Left ventricle myocardium inferior (tissue), 1 donor: ENCODE data around the gene BPI. TPM values are rescaled to one million over a fixed set of nuclear protein-coding genes. Genes with fewer than 3 reads are reported as not detected.

Experiments
- DNase-seq: peaks from one replicate; pipeline ENCODE4 v3.0.0-alpha.2; 2020
- H3K27ac ChIP-seq: fragments of 200-600 bp; replicated peaks from 2 replicates; pipeline ENCODE4 v1.8.0; 2021
- H3K27me3 ChIP-seq: fragments of 200-600 bp; 2 replicates; pipeline ENCODE4 v1.8.0; 2021; ENCODE audit warnings: low read depth
- H3K36me3 ChIP-seq: fragments of 200-600 bp; 2 replicates; pipeline ENCODE4 v1.8.0; 2021
- H3K4me1 ChIP-seq: fragments of 200-600 bp; 2 replicates; pipeline ENCODE4 v1.8.0; 2021
- H3K4me3 ChIP-seq: fragments of 200-600 bp; 2 replicates; pipeline ENCODE4 v1.8.0; 2021; ENCODE audit warnings: mild to moderate bottlenecking, moderate library complexity
- H3K9me3 ChIP-seq: fragments of 200-600 bp; replicated peaks from 2 replicates; pipeline ENCODE4 v1.8.0; 2021
- CTCF ChIP-seq: fragments of 200-600 bp; IDR thresholded peaks from 2 replicates; pipeline ENCODE4 v1.8.0; 2021; ENCODE audit warnings: antibody characterized with exemption, mild to moderate bottlenecking, borderline replicate concordance
- intact Hi-C: fragments of 100-400 bp; cut with micrococcal nuclease; formaldehyde crosslinking; loops from one replicate; pipeline ENCODE4 v1.11.0; 2022
- total RNA-seq: library from RNA; stranded (reverse); fragmentation: NEBNext Ultra II Directional; extraction: Animal tissue kit (Norgen Biotek cat#: 25700); gene quantifications from one replicate; pipeline ENCODE4 v1.2.1, GENCODE V29; 2021
- donor health status: DM: no; HTN: yes; CAD: no; lungs with severe emphysema.

Gene BPI
- total RNA-seq, 1 donor from 2014 or later = not detected

- DNase-seq = no peak
- Histone ChIP-seq H3K27me3 (no peaks in the 10 kb centered on the region), H3K36me3 (no peaks in the 10 kb centered on the region), H3K9me3 (peaks cover 10% of the 10 kb centered on the region), H3K27ac (peak overlapping the region; percentile 80), H3K4me1 (peaks cover 36% of the 10 kb centered on the region), H3K4me3 (no peak overlapping the region)
- intact Hi-C loops = no loop called here
- no peak for TF ChIP-seq CTCF
These were observed 32.3 kb upstream of the BPI start for GRCh38 chr20:38271608-38272120.

GRCh38 chr20:38272398-38272797 is 31.6 kb upstream of the BPI start:
- H3K27me3 ChIP-seq = no peaks in the 10 kb centered on the region
- peaks cover 32% of the 10 kb centered on the region for H3K4me1 ChIP-seq
- intact Hi-C loops = no loop called here
- H3K36me3 ChIP-seq = no peaks in the 10 kb centered on the region
- H3K27ac ChIP-seq = peak overlapping the region; percentile 80
- H3K4me3 ChIP-seq = no peak overlapping the region
- H3K9me3 ChIP-seq = peaks cover 10% of the 10 kb centered on the region
- no peak for DNase-seq
- TF ChIP-seq CTCF = no peak

DNA sequence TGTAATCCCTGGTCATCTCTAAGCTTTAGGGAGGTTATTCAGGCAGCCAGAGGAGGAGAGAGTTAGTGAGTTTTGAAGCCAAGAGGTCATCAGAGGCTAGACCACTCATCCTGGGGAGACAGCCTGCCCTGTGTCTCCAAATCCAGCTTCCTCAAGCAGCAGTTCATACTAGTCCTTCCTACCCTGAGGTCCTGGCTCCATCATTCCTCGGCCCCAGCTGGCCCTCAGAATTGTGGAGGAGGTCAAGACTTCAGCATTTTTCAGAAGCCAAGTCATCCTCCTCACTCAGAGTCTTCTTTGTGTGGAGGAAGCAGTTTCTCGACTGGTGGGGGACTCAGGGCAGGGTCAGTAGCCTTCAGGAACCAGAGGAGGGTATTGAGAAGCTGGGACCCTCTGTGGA is 31.0 kb upstream of the BPI start:
- Histone ChIP-seq H3K27ac (peak overlapping the region; percentile 80), H3K36me3 (no peaks in the 10 kb centered on the region)

GRCh38 chr20:38275815-38276550 is 28.0 kb upstream of the BPI start:
- Histone ChIP-seq H3K27me3 (no peaks in the 10 kb centered on the region), H3K4me1 (peaks cover 12% of the 10 kb centered on the region), H3K9me3 (peaks cover 10% of the 10 kb centered on the region), H3K4me3 (no peak overlapping the region), H3K27ac (no peak overlapping the region), H3K36me3 (no peaks in the 10 kb centered on the region)
- no peak for DNase-seq
- TF ChIP-seq CTCF = no peak
- intact Hi-C loops = no loop called here

More for the DNA sequence above, 31.0 kb upstream of the BPI start:
- Histone ChIP-seq H3K9me3 (peaks cover 10% of the 10 kb centered on the region), H3K4me1 (peaks cover 26% of the 10 kb centered on the region), H3K4me3 (no peak overlapping the region), H3K27me3 (no peaks in the 10 kb centered on the region)
- TF ChIP-seq CTCF = no peak
- intact Hi-C loops = no loop called here
- no peak for DNase-seq

DNA sequence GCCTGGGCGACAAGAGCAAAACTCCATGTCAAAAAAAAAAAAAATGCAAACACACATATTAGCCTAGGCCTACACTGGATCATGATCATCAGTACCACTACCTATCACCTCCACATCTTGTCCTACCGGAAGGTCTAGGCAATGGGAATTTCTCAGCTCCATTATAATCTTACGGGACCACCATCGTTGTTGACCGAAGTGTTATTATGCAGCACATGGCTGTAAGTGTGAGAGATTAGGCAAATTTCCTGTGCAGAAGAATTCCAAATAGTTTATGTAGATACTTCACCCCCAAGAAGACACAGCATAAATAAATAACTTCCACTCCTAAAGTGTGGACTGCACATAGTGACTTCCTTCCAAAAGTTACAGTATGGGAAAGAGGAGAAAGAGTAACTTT is 26.7 kb upstream of the BPI start:
- no peak for TF ChIP-seq CTCF
- intact Hi-C loops = no loop called here
- no peak for DNase-seq
- Histone ChIP-seq H3K27ac (no peak overlapping the region), H3K36me3 (no peaks in the 10 kb centered on the region), H3K4me3 (no peak overlapping the region), H3K4me1 (no peaks in the 10 kb centered on the region), H3K27me3 (no peaks in the 10 kb centered on the region), H3K9me3 (peaks cover 10% of the 10 kb centered on the region)
